Kidney (tissue), 14 donors: ENCODE measurements around the gene HSF5. TPM values are rescaled to one million over a fixed set of nuclear protein-coding genes. Genes with fewer than 3 reads are reported as not detected.
A peak's percentile ranks its signal among the peaks of the same experiment; 100 is the strongest.

Experiments
- DNase-seq, 5 donors: peaks; one replicate each; pipeline ENCODE4 v3.0.0-alpha.2; 2013 to 2020
- FAIRE-seq: peaks from 2 replicates; lab custom pipeline; 2012; peaks lifted over from hg19 to GRCh38; lab: Jason Lieb, UNC
- H3K27ac ChIP-seq, 2 donors: one replicate each; pipeline ENCODE4 v1.7.0; 2013; ENCODE audit warnings: low read depth in 2 of 2, low read length in 2 of 2, inconsistent platforms in 1 of 2
- H3K27me3 ChIP-seq: one replicate; pipeline ENCODE4 v1.7.1; 2013; ENCODE audit warnings: low read length, inconsistent platforms; ENCODE audit not compliant: control insufficient read depth, insufficient read depth
- H3K36me3 ChIP-seq, 3 donors: one replicate each; pipeline versions ENCODE4 v1.7.0 to v1.7.1; 2013; ENCODE audit warnings: low read length in 3 of 3, control low read depth in 1 of 3, inconsistent platforms in 1 of 3; ENCODE audit not compliant: insufficient read depth in 3 of 3, control insufficient read depth in 2 of 3
- H3K4me1 ChIP-seq, 3 donors: one replicate each; pipeline versions ENCODE4 v1.7.0 to v1.7.1; 2013; ENCODE audit warnings: low read length in 3 of 3, inconsistent platforms in 1 of 3, low read depth in 1 of 3; ENCODE audit not compliant: control insufficient read depth in 2 of 3, insufficient read depth in 2 of 3
- H3K4me3 ChIP-seq, 3 donors: one replicate each; pipeline versions ENCODE4 v1.7.0 to v1.8.1; 2013; ENCODE audit warnings: low read length in 3 of 3, control low read depth in 1 of 3, inconsistent platforms in 1 of 3
- H3K9ac ChIP-seq, 3 donors: one replicate each; pipeline versions ENCODE4 v1.7.0 to v1.7.1; 2013; ENCODE audit warnings: low read length in 3 of 3, control low read depth in 1 of 3, inconsistent platforms in 1 of 3
- H3K9me3 ChIP-seq, 3 donors: one replicate each; pipeline versions ENCODE4 v1.7.0 to v1.7.1; 2013; ENCODE audit warnings: low read length in 3 of 3, control low read depth in 1 of 3, inconsistent platforms in 1 of 3; ENCODE audit not compliant: control insufficient read depth in 2 of 3, insufficient read depth in 1 of 3
- CTCF ChIP-seq: IDR thresholded peaks from 3 replicates; pipeline ENCODE4 v1.5.1; 2012; ENCODE audit warnings: mild to moderate bottlenecking, moderate library complexity, borderline replicate concordance; ENCODE audit not compliant: insufficient read depth; ENCODE audit errors: extremely low read depth
- intact Hi-C: fragments of 100-400 bp; cut with DNase I; formaldehyde crosslinking; loops from one replicate; pipeline ENCODE4 v1.11.1; 2022
- polyA plus RNA-seq: library from polyadenylated mRNA; stranded (reverse); fragments of 350-450 nt; fragmentation: Illumina TruSeq; extraction: RNeasy Lipid Tissue Mini Kit (QIAGEN cat#74804); gene quantifications from one replicate; pipeline ENCODE4 v1.2.3, GENCODE V29; 2014; ENCODE audit warnings: low read depth, low replicate concordance; ENCODE audit not compliant: insufficient read depth
- total RNA-seq: library from RNA; stranded (reverse); fragmentation: NEBNext Ultra II Directional; extraction: Animal tissue kit (Norgen Biotek cat#: 25700); gene quantifications from one replicate; pipeline ENCODE4 v1.2.1, GENCODE V29; 2021
- donor health status: control.
- donor health status: control.
- donor health status: control.
- donor health status: control.
- donor health status: control.
- donor health status: DM: yes; HTN: yes; CAD: no.
- donor health status: Normal renal cell carcinoma (clear cell type).

Gene HSF5
- total and polyA plus RNA-seq, 2 donors from 2014 or later, result 0.19 TPM; not detected in 1

DNA sequence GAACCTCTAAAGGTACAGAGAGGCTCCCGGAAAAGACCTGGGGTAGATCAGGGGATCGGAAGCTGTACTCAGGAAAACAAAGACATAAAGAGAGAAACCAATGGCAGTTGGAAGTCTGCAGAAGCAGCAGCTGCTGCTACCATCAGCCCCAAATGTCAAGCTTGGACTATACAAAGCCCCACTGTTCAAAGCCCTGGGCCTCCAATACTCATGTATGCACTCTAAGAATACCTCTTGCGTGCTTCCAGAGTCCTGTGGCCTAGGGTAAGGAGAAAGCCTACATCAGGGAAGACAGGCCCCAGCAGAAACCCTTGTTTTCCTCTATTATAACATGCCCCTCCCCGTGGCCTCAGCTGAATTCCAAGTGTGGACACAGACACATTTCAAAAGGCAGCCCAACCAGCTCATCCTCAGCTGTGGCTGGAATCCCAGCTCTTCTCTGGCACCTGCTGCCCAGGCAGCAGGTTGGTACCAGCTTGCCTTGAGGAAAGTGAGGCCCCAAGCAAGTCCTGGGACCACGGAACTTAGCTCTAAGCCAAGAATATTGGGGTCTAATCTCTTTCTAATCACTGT is 45.5 kb upstream of the HSF5 start:
- Histone ChIP-seq H3K4me3 (no peak overlapping the region), H3K9ac (no peak overlapping the region), H3K9me3 (no peaks in the 10 kb centered on the region), H3K36me3 (no peaks in the 10 kb centered on the region), H3K27ac (no peak overlapping the region), H3K4me1 (peaks cover 0 to 17% (median 0%) of the 10 kb centered on the region in 3 donors), H3K27me3 (no peaks in the 10 kb centered on the region)
- TF ChIP-seq CTCF, result no peak
- FAIRE-seq (no peak), DNase-seq (no peak)
- intact Hi-C loops, result no loop called here

GRCh38 chr17:58532555-58532951 is 44.3 kb upstream of the HSF5 start:
- Histone ChIP-seq H3K9me3 (no peaks in the 10 kb centered on the region), H3K4me3 (peak overlapping the region in 2 of 3 donors; percentile 41 to 64), H3K4me1 (peaks cover 0 to 23% (median 0%) of the 10 kb centered on the region in 3 donors), H3K9ac (peak overlapping the region in 2 of 3 donors; percentile 20 to 57), H3K27ac (no peak overlapping the region), H3K36me3 (no peaks in the 10 kb centered on the region), H3K27me3 (no peaks in the 10 kb centered on the region)
- intact Hi-C loops, result no loop called here
- TF ChIP-seq CTCF, result no peak
- no peak for FAIRE-seq
- DNase-seq, result no peak

DNA sequence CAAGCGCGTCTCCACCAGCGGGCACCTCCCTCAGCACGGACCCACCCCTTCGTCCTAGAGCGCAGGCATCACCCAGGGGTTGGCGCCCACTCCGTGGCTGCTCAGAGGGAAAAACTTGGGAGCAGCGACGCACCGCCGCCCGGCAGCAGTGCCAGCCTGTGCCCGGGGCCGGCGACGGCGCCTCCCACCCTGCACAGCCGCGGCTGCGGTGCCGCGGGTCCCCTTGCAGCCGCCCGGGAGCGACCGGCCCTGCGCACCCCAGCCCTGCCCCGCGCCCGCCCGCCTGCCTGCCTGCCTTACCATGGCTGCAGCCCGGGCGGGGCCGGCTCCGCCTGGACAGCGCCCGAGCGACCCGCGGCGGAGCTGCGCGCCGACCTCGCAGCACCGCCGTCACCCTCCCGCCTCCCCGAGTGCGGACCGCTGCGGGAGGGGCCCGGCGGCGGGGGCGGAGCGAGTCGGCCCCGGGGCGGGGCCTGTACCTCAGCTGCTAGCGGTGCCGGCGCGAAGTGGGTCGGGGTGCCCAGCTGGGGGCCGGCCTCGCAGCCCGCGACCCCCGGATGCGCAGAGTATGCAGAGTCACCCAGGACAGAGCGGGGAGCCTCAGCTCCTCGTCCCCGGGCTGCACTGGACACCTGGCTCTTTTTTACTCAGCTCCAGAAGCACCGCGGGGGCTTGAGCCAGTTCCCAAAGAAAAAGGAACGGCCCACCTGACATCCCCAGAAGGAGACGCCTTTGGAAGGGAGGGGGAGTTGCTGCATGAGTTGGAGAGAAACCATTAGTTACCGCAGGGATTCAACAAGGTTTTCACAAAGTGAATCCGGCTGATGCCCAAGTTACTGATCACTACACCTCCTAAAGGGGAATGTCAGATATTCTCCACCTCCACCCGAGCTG is 43.7 kb upstream of the HSF5 start:
- H3K27ac ChIP-seq, result peak overlapping the region in 1 of 2 donors; percentile 32
- no peaks in the 10 kb centered on the region for H3K27me3 ChIP-seq
- H3K4me3 ChIP-seq, result peak overlapping the region; percentile 37 to 67 (median 51)
- no peak for TF ChIP-seq CTCF
- peak overlapping the region in 2 of 3 donors; percentile 20 to 57 for H3K9ac ChIP-seq
- FAIRE-seq (no peak), DNase-seq (peak; percentile 57 to 83 (median 71))
- intact Hi-C loops, result no loop called here
- peaks cover 0 to 27% (median 0%) of the 10 kb centered on the region in 3 donors for H3K4me1 ChIP-seq
- H3K9me3 ChIP-seq, result no peaks in the 10 kb centered on the region
- no peaks in the 10 kb centered on the region for H3K36me3 ChIP-seq
